HepG2 (cell line): ENCODE measurements around the gene STAT6. TPM values are rescaled to one million over a fixed set of nuclear protein-coding genes. Genes with fewer than 3 reads are reported as not detected.

Experiments
- ATAC-seq: fragments of 200-7000 bp; cut with Tn5 transposase; 3 replicates; pipeline ENCODE4 v1.9.1; 2020; ENCODE audit warnings: mild to moderate bottlenecking, moderate library complexity
- BruUV-seq: library from RNA; stranded (reverse); fragments of 400-500 nt; replicated peaks from 2 replicates; lab custom pipeline; 2021; lab: Mats Ljungman, UMichigan
- CTCF ChIA-PET: fragments of 300-600 bp; formaldehyde crosslinking; extraction: SDS; loops from one replicate; lab custom pipeline; 2021; ENCODE audit warnings: low total read pairs, inconsistent platforms, low intra/inter-chr PET ratio; lab: Yijun Ruan, JAX
- POLR2A ChIA-PET: fragments of 350-600 bp; sonication (Branson Sonifier 250); formaldehyde crosslinking; loops from one replicate; lab custom pipeline; 2020; ENCODE audit warnings: antibody characterized with exemption, inconsistent platforms; lab: Yijun Ruan, JAX
- DNase-seq: peaks from one replicate; pipeline ENCODE4 v3.0.0-alpha.2; 2015; ENCODE audit warnings: low spot score
- FAIRE-seq: peaks from 3 replicates; lab custom pipeline; 2011; peaks lifted over from hg19 to GRCh38; lab: Jason Lieb, UNC
- H2AFZ ChIP-seq: one replicate; pipeline ENCODE4 v1.6.1; 2011; ENCODE audit warnings: low read length, inconsistent platforms
- H3K27ac ChIP-seq: fragments of 300-600 bp; 3 replicates; pipeline ENCODE4 v1.8.0; 2011; ENCODE audit warnings: mixed run types, mild to moderate bottlenecking, mixed read lengths, low read length, inconsistent platforms; ENCODE audit not compliant: insufficient read depth; ENCODE audit errors: extremely low read length
- H3K27me3 ChIP-seq, 2 experiments: fragments of 200-600 bp in 1 of 2; 2 replicates in 1 of 2; 3 replicates in 1 of 2; pipeline versions ENCODE4 v1.6.0 to v1.8.0; 2011; ENCODE audit warnings: low read length in 2 of 2, mild to moderate bottlenecking in 2 of 2, moderate library complexity in 2 of 2, inconsistent platforms in 1 of 2; ENCODE audit not compliant: insufficient read depth in 2 of 2, control insufficient read depth in 1 of 2
- H3K36me3 ChIP-seq, 2 experiments: fragments of 200-600 bp in 1 of 2; replicated peaks in 1 of 2; 2 replicates in 1 of 2; 3 replicates in 1 of 2; pipeline versions ENCODE4 v1.5.1 to v1.8.0; 2011; ENCODE audit warnings: low read length in 2 of 2, inconsistent platforms in 1 of 2; ENCODE audit not compliant: insufficient read depth in 2 of 2, control insufficient read depth in 1 of 2
- H3K4me1 ChIP-seq: 2 replicates; pipeline ENCODE4 v1.5.1; 2012; ENCODE audit warnings: low read length, inconsistent platforms; ENCODE audit not compliant: insufficient read depth
- H3K4me2 ChIP-seq: 2 replicates; pipeline ENCODE4 v1.6.0; 2011; ENCODE audit warnings: low read depth, low read length, inconsistent platforms
- H3K4me3 ChIP-seq, 3 experiments: fragments of 200-600 bp in 1 of 3; sonication (generic), shearing (Covaris generic) in 1 of 3; replicated peaks in 1 of 3; 2 replicates each; pipeline ENCODE4 v1.5.1; 2011 to 2016; ENCODE audit warnings: low read length in 3 of 3, inconsistent platforms in 2 of 3, low read depth in 2 of 3, mild to moderate bottlenecking in 2 of 3, control low read depth in 1 of 3, mixed read lengths in 1 of 3; ENCODE audit not compliant: insufficient read depth in 1 of 3
- H3K79me2 ChIP-seq: one replicate; pipeline ENCODE4 v1.6.1; 2011; ENCODE audit warnings: low read length, inconsistent platforms; ENCODE audit not compliant: insufficient read depth
- H3K9ac ChIP-seq: 2 replicates; pipeline ENCODE4 v1.6.0; 2011; ENCODE audit warnings: mild to moderate bottlenecking, low read depth, low read length, inconsistent platforms; ENCODE audit not compliant: insufficient read depth
- H3K9me3 ChIP-seq: 2 replicates; pipeline ENCODE4 v1.5.1; 2012; ENCODE audit warnings: mild to moderate bottlenecking, low read length
- H4K20me1 ChIP-seq: 2 replicates; pipeline ENCODE4 v1.6.0; 2011; ENCODE audit warnings: inconsistent platforms, mild to moderate bottlenecking, low read length, moderate library complexity; ENCODE audit not compliant: insufficient read depth
- ARNT2 ChIP-seq: sonication (generic); formaldehyde crosslinking; IDR thresholded peaks from 2 replicates; pipeline ENCODE4 v1.8.0; 2022; ENCODE audit warnings: mild to moderate bottlenecking, low read depth, missing genetic modification reagents, moderate library complexity
- ATF6 ChIP-seq: sonication (generic); formaldehyde crosslinking; conservative IDR thresholded peaks from 2 replicates; pipeline ENCODE4 v1.4.0; 2020; ENCODE audit warnings: missing genetic modification reagents
- ERF ChIP-seq: IDR thresholded peaks from 2 replicates; pipeline ENCODE4 v1.6.1; 2018; ENCODE audit warnings: missing biosample characterization, missing genetic modification reagents
- FOSL2 ChIP-seq: sonication (generic); formaldehyde crosslinking; IDR thresholded peaks from 2 replicates; pipeline ENCODE4 v1.4.0; 2020; ENCODE audit warnings: missing genetic modification reagents
- GABPA ChIP-seq, 2 experiments: IDR thresholded peaks; 2 replicates each; pipeline ENCODE4 v1.6.1; 2011 to 2016; ENCODE audit warnings: low read depth in 2 of 2, low read length in 1 of 2, missing biosample characterization in 1 of 2, missing genetic modification characterization in 1 of 2
- GABPB1 ChIP-seq: IDR thresholded peaks from 2 replicates; pipeline ENCODE4 v1.6.1; 2016; ENCODE audit warnings: mild to moderate bottlenecking, missing genetic modification reagents, moderate library complexity, missing compliant biosample characterization
- HNRNPK ChIP-seq: fragments of 200-400 bp; formaldehyde crosslinking; IDR thresholded peaks from 2 replicates; pipeline ENCODE4 v1.6.1; 2018; ENCODE audit warnings: low read length, low read depth, moderate library complexity, mild to moderate bottlenecking; ENCODE audit not compliant: poor library complexity, severe bottlenecking
- JUND ChIP-seq: sonication (generic); formaldehyde crosslinking; IDR thresholded peaks from 2 replicates; pipeline ENCODE4 v1.8.0; 2022; ENCODE audit warnings: mild to moderate bottlenecking, missing genetic modification reagents
- KDM2A ChIP-seq: sonication (generic); formaldehyde crosslinking; IDR thresholded peaks from 2 replicates; pipeline ENCODE4 v1.4.0; 2020; ENCODE audit warnings: low read depth, missing genetic modification reagents, borderline replicate concordance
- KLF6 ChIP-seq: IDR thresholded peaks from 2 replicates; pipeline ENCODE4 v1.8.0; 2016; ENCODE audit warnings: missing biosample characterization, missing genetic modification reagents
- MTF1 ChIP-seq: sonication (generic); formaldehyde crosslinking; IDR thresholded peaks from 2 replicates; pipeline ENCODE4 v1.5.0; 2020; ENCODE audit warnings: missing genetic modification reagents
- PCBP1 ChIP-seq: fragments of 200-400 bp; formaldehyde crosslinking; IDR thresholded peaks from 2 replicates; pipeline ENCODE4 v1.6.1; 2017; ENCODE audit warnings: mild to moderate bottlenecking, low read depth, low read length, borderline replicate concordance
- REXO4 ChIP-seq: sonication (generic); formaldehyde crosslinking; IDR thresholded peaks from 2 replicates; pipeline ENCODE4 v1.8.0; 2022; ENCODE audit warnings: missing genetic modification reagents, mild to moderate bottlenecking, borderline replicate concordance
- ZNF282 ChIP-seq: fragments of 450-650 bp; IDR thresholded peaks from 2 replicates; pipeline ENCODE4 v1.6.1; 2018; ENCODE audit not compliant: partially characterized antibody
- ZNF510 ChIP-seq: sonication (generic); formaldehyde crosslinking; IDR thresholded peaks from 2 replicates; pipeline ENCODE4 v1.4.0; 2020; ENCODE audit warnings: low read depth, mild to moderate bottlenecking, missing genetic modification reagents
- WGBS: methylation state at CpG from one replicate; pipeline ENCODE4 v1.1.6; 2017; ENCODE audit warnings: low lambda C conversion rate; 5-methylcytosine and 5-hydroxymethylcytosine counted together
- in situ Hi-C: cut with HindIII; loops from 2 replicates; pipeline ENCODE4 v1.10.0; 2017; ENCODE audit warnings: low pct_unique_long_range_greater_than_20kb; ENCODE audit not compliant: extremely low pct_ligation_motif_present
- intact Hi-C: fragments of 100-400 bp; cut with micrococcal nuclease; formaldehyde crosslinking; loops from one replicate; pipeline ENCODE4 v1.10.0; 2022; ENCODE audit not compliant: unreplicated experiment
- polyA plus RNA-seq, 8 experiments: library from polyadenylated mRNA; depleted of rRNA in 3 of 8; stranded (reverse) in 7 of 8; unstranded in 1 of 8; fragments of >200 nt; fragmentation: Illumina TruSeq in 4 of 8; extraction: Trizol in 4 of 8; gene quantifications; 2 replicates each; pipeline versions ENCODE4 v1.2.1 to v1.2.3, GENCODE V29; 2011 to 2016; ENCODE audit warnings: low read depth in 4 of 8, missing spikeins in 1 of 8, mixed read lengths in 1 of 8; ENCODE audit not compliant: insufficient read depth in 1 of 8
- total RNA-seq, 5 experiments: library from RNA; depleted of rRNA; stranded (reverse); fragments of >200 nt; fragmentation: Illumina TruSeq; extraction: Trizol; gene quantifications; 2 replicates each; pipeline ENCODE4 v1.2.3, GENCODE V29; 2016; ENCODE audit warnings: low read depth in 1 of 5
- TF ChIP-seq, protein P1 (sequence below): IDR thresholded peaks from 2 replicates; pipeline ENCODE4 v1.6.1; 2012; ENCODE audit warnings: low read length, improper control_type of control experiment

The STAT6 gene
- total and polyA plus RNA-seq, 2 of the 13 experiments (the other 11 are each of a cell fraction or from before 2014, with no cell fraction given), result 28.0 to 62.2 TPM

DNA sequence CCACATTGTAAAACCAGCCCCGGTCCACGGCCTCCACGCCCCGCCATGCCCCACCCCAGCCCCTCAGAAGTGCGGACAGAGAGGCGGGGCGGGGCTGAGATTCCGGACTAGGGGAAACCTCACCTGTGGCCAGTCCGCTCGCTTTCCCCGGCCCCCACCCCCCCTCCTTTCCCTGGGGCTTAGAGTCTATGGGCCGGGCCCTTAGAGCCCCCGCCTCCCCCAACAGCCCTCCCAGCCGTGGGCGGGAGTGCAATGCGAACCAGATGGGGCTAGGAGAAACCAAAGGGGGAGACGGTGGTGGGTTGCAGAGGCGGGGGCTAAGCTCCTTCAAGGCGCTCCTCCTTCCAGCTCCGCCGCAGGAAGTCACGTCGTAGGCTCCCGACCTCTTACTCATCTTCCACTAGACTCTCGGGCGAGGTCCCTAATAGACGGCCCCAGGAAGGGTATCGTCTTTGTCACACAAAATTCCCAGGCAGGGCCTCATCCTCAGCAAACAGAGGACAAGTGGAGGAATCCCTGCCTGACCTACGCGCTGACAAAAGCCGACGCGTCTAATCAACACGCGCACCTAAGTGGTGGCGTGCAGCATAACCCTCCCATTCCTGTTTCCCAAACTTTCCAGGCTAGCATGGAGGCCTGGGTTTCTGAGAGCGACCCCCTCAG, 23.3 kb downstream of the STAT6 start (continued):
- TF ChIP-seq REXO4 (CRISPR knock-in tag) (no peak), ZNF282 (no peak), FOSL2 (CRISPR knock-in tag) (0 out of 2 replicates have a peak, but pooled peaks have one; percentile 11)
- TF ChIP-seq, protein P1, sequence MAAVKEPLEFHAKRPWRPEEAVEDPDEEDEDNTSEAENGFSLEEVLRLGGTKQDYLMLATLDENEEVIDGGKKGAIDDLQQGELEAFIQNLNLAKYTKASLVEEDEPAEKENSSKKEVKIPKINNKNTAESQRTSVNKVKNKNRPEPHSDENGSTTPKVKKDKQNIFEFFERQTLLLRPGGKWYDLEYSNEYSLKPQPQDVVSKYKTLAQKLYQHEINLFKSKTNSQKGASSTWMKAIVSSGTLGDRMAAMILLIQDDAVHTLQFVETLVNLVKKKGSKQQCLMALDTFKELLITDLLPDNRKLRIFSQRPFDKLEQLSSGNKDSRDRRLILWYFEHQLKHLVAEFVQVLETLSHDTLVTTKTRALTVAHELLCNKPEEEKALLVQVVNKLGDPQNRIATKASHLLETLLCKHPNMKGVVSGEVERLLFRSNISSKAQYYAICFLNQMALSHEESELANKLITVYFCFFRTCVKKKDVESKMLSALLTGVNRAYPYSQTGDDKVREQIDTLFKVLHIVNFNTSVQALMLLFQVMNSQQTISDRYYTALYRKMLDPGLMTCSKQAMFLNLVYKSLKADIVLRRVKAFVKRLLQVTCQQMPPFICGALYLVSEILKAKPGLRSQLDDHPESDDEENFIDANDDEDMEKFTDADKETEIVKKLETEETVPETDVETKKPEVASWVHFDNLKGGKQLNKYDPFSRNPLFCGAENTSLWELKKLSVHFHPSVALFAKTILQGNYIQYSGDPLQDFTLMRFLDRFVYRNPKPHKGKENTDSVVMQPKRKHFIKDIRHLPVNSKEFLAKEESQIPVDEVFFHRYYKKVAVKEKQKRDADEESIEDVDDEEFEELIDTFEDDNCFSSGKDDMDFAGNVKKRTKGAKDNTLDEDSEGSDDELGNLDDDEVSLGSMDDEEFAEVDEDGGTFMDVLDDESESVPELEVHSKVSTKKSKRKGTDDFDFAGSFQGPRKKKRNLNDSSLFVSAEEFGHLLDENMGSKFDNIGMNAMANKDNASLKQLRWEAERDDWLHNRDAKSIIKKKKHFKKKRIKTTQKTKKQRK, result no peak

DNA sequence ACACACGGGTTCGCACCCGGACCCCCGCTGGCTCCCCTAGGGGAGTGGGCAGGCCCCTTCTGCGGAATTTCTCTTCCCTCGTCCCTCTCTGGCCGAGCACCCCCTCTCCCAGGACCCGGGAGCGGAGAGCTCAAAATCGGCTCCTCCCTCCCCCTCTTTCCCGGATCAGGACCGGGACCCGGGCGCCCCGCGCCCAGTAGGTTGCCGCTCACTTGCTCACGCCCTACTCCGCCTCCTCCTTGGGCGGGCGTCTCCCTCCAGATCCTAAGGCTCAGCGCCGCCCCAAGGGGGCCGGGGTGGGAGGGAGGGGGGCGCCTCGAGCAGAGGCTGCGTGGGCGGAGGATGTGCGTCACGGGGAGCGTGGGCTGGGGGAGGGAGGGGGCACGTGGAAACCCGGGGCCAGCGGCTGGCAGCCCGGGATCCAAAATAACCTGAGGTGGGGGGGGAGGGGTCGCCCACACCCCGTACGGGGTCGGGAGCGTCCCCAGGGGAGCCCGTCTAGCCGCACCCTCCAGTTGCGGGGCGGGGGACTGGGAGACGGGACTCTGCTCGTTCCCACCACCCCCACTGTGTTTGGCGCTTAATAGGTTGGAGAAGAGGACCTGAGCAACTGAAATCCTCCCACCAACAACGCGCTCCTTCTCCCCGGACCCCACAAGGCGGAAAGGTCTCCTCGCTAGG, 24.0 kb downstream of the STAT6 start:
- DNase-seq, result no peak
- peak overlapping the region; percentile 64 to 82 (median 70) for H3K4me3 ChIP-seq
- H3K27ac ChIP-seq, result peak overlapping the region; percentile 88
- no peak overlapping the region for H2AFZ ChIP-seq
- peak; percentile 10 for ATAC-seq
- intact Hi-C loops, result no loop called here
- ChIA-PET CTCF (interaction anchor here (0.6 kb wide), 1 partner anchor 78 kb away, joined by 3 read pairs; no protein-coding TSS in a partner anchor), POLR2A (interaction anchor here (0.9 to 5.0 kb wide), 9 partner anchors 8 to 142 kb away, joined by 3 to 184 read pairs (median 5); partner anchors contain the start of genes LRP1, NEMP1, SHMT2 and STAT6)
- peak overlapping the region; percentile 70 for H3K9ac ChIP-seq
- no peak for FAIRE-seq
- no peaks in the 10 kb centered on the region; a peak in 1 of 5 replicates for H3K27me3 ChIP-seq
- no peaks in the 10 kb centered on the region for H4K20me1 ChIP-seq
- H3K4me1 ChIP-seq, result peaks cover 28% of the 10 kb centered on the region
- H3K36me3 ChIP-seq, result peaks cover 1 to 14% of the 10 kb centered on the region in 2 experiments; a peak in 4 of 5 replicates
- BruUV-seq, result no TSS peak
- peak overlapping the region; percentile 90 for H3K4me2 ChIP-seq
- H3K9me3 ChIP-seq, result no peaks in the 10 kb centered on the region
- WGBS, result 2% methylated on average over 21 of the region's 52 CpGs
- in situ Hi-C loops, result no loop called here
- H3K79me2 ChIP-seq, result peaks cover 15% of the 10 kb centered on the region
- TF ChIP-seq HNRNPK (peak; percentile 29), ERF (CRISPR knock-in tag) (peak; percentile 17; the same call in 1 of the 2 replicates), GABPA (IDR thresholded peaks at IDR 0.05; ENCODE audit: low read depth, low read length) (no peak), GABPA (CRISPR knock-in tag; IDR thresholded peaks at IDR 0.05; ENCODE audit: low read depth) (no peak), KLF6 (CRISPR knock-in tag) (peak; percentile 26; the same call in 1 of the 2 replicates), ARNT2 (CRISPR knock-in tag) (0 out of 2 replicates have a peak, but pooled peaks have one; percentile 22), JUND (no peak), ZNF510 (CRISPR knock-in tag) (0 out of 2 replicates have a peak, but pooled peaks have one; percentile 1), PCBP1 (0 out of 2 replicates have a peak, but pooled peaks have one; percentile 34), MTF1 (CRISPR knock-in tag) (no peak), ATF6 (CRISPR knock-in tag) (no peak), GABPB1 (CRISPR knock-in tag) (peak; percentile 60; the same call in 1 of the 2 replicates), KDM2A (CRISPR knock-in tag) (0 out of 2 replicates have a peak, but pooled peaks have one; percentile 5)
